ENCODE results near the gene PDE4D. TPM values are rescaled to one million over a fixed set of nuclear protein-coding genes. Genes with fewer than 3 reads are reported as not detected.

The PDE4D gene
- total RNA-seq, 2 experiments from 2014 or later = 164 to 175 TPM

DNA sequence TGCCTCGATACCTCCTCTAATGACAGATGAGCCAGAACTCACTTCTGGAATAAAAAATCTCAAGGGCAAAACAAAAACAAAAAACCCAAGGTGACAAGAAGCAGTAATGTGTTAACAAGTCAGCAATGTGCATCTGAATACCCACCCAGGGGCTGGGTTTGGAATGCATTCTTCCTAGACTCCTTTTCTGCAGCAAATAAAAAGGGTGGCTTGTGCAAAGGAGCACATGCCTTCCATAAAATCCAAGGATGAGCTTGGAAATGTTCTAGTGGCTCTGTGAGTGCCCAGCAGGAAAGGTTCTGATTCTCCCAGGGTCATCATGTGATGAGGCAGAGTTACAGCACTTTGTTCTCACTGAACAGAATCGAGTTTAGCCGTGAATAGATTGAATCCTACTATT lies 710.8 kb downstream of the PDE4D start:
- H3K9me3 ChIP-seq (ENCODE audit: control insufficient read depth in 1 of 2, insufficient read depth in 1 of 2, low read length in 2 of 2) = no peaks in the 10 kb centered on the region
- intact Hi-C loops (cut with DNase I, micrococcal nuclease) = no loop called here
- H3K27me3 Mint-ChIP-seq = no peaks in the 10 kb centered on the region
- no peak for DNase-seq
- TF ChIP-seq, protein P1, sequence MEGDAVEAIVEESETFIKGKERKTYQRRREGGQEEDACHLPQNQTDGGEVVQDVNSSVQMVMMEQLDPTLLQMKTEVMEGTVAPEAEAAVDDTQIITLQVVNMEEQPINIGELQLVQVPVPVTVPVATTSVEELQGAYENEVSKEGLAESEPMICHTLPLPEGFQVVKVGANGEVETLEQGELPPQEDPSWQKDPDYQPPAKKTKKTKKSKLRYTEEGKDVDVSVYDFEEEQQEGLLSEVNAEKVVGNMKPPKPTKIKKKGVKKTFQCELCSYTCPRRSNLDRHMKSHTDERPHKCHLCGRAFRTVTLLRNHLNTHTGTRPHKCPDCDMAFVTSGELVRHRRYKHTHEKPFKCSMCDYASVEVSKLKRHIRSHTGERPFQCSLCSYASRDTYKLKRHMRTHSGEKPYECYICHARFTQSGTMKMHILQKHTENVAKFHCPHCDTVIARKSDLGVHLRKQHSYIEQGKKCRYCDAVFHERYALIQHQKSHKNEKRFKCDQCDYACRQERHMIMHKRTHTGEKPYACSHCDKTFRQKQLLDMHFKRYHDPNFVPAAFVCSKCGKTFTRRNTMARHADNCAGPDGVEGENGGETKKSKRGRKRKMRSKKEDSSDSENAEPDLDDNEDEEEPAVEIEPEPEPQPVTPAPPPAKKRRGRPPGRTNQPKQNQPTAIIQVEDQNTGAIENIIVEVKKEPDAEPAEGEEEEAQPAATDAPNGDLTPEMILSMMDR (IDR thresholded peaks at IDR 0.05) = no peak
- ChIA-PET POLR2A (no interaction called here), CTCF (interaction anchor here (1.1 to 1.5 kb wide), 2 partner anchors 10 to 291 kb away, joined by 4 read pairs; no protein-coding TSS in a partner anchor)
- no peaks in the 10 kb centered on the region for H3K4me1 Mint-ChIP-seq (ENCODE audit: low read depth)
- H3K4me3 ChIP-seq (ENCODE audit: low read length) = no peak overlapping the region
- no peak overlapping the region for H3K27ac ChIP-seq (ENCODE audit: low read depth in 1 of 2, low read length in 2 of 2)
- no peak for ATAC-seq (ENCODE audit: poor library complexity)
- no peaks in the 10 kb centered on the region for H3K9me3 Mint-ChIP-seq
- H3K4me1 ChIP-seq (ENCODE audit: insufficient read depth, low read length) = no peaks in the 10 kb centered on the region
- no peaks in the 10 kb centered on the region for H3K27me3 ChIP-seq (ENCODE audit: control insufficient read depth in 1 of 2, insufficient read depth in 2 of 2, low read length in 2 of 2)
- H3K36me3 ChIP-seq (ENCODE audit: insufficient read depth, low read length) = no peaks in the 10 kb centered on the region
- no peak overlapping the region for H3K27ac Mint-ChIP-seq
- H3K36me3 Mint-ChIP-seq (ENCODE audit: low read depth) = no peaks in the 10 kb centered on the region
- H3K4me3 Mint-ChIP-seq = no peak overlapping the region

DNA sequence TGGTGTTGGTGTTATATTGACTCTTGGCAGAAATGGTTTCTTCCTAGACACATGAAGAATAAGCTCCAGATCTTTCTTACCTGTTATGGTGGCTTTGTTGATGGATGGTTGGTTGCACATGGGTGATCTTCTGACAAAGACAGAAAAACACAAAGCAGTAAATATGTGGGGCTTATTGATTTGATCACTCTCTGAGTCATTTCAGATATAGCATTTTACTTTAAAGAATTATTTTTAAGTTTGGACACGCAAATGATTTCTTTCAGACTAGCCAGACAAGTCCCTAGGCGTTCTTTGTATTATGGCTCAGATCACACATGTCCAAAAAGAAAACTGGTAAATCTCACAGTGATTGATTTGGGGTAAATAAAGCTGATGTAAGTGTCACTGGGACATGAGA lies 713.0 kb downstream of the PDE4D start:
- DNase-seq (no peak), ATAC-seq (ENCODE audit: poor library complexity) (no peak)
- intact Hi-C loops (cut with DNase I, micrococcal nuclease) = no loop called here
- Mint-ChIP-seq H3K36me3 (ENCODE audit: low read depth) (no peaks in the 10 kb centered on the region), H3K9me3 (no peaks in the 10 kb centered on the region), H3K27me3 (no peaks in the 10 kb centered on the region), H3K4me1 (ENCODE audit: low read depth) (no peaks in the 10 kb centered on the region), H3K27ac (no peak overlapping the region), H3K4me3 (no peak overlapping the region)
- Histone ChIP-seq H3K9me3 (ENCODE audit: control insufficient read depth in 1 of 2, insufficient read depth in 1 of 2, low read length in 2 of 2) (no peaks in the 10 kb centered on the region), H3K4me3 (ENCODE audit: low read length) (no peak overlapping the region), H3K27ac (ENCODE audit: low read depth in 1 of 2, low read length in 2 of 2) (no peak overlapping the region), H3K27me3 (ENCODE audit: control insufficient read depth in 1 of 2, insufficient read depth in 2 of 2, low read length in 2 of 2) (no peaks in the 10 kb centered on the region), H3K36me3 (ENCODE audit: insufficient read depth, low read length) (no peaks in the 10 kb centered on the region), H3K4me1 (ENCODE audit: insufficient read depth, low read length) (no peaks in the 10 kb centered on the region)
- POLR2A ChIA-PET = no interaction called here
- TF ChIP-seq, protein P1 (IDR thresholded peaks at IDR 0.05) = no peak
- CTCF ChIA-PET = interaction anchor here (1.3 to 1.4 kb wide), 2 partner anchors 56 to 294 kb away, joined by 3 to 4 read pairs; no protein-coding TSS in a partner anchor

DNA sequence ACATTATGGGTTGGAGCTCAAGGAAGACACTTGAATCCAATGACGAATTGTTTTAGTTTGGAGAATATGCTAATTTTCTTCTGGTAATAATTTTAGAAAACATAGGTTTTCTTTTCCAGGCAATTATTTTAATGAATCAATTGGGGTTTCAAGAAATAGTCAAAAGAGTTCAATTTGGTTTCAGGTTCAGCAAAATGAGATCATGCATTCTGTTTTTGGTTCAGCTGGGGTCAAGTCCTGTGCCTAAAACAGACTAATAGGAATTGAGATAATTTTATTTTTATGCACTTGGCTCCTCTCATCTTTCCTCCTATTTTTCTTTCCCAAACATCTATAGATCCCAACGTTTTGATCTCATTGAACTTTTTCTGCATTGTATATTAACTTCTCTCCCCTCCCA lies 713.8 kb downstream of the PDE4D start:
- H3K4me1 Mint-ChIP-seq (ENCODE audit: low read depth) = no peaks in the 10 kb centered on the region
- Histone ChIP-seq H3K36me3 (ENCODE audit: insufficient read depth, low read length) (no peaks in the 10 kb centered on the region), H3K4me3 (ENCODE audit: low read length) (no peak overlapping the region), H3K4me1 (ENCODE audit: insufficient read depth, low read length) (no peaks in the 10 kb centered on the region), H3K9me3 (ENCODE audit: control insufficient read depth in 1 of 2, insufficient read depth in 1 of 2, low read length in 2 of 2) (no peaks in the 10 kb centered on the region), H3K27ac (ENCODE audit: low read depth in 1 of 2, low read length in 2 of 2) (no peak overlapping the region), H3K27me3 (ENCODE audit: control insufficient read depth in 1 of 2, insufficient read depth in 2 of 2, low read length in 2 of 2) (no peaks in the 10 kb centered on the region)
- POLR2A ChIA-PET = no interaction called here
- CTCF ChIA-PET = interaction anchor here (0.9 to 1.4 kb wide), 2 partner anchors 9 to 293 kb away, joined by 3 to 4 read pairs; no protein-coding TSS in a partner anchor
- H3K27me3 Mint-ChIP-seq = no peaks in the 10 kb centered on the region
- H3K27ac Mint-ChIP-seq = no peak overlapping the region
- H3K36me3 Mint-ChIP-seq (ENCODE audit: low read depth) = no peaks in the 10 kb centered on the region
- no peaks in the 10 kb centered on the region for H3K9me3 Mint-ChIP-seq
- H3K4me3 Mint-ChIP-seq = no peak overlapping the region
- TF ChIP-seq, protein P1 (IDR thresholded peaks at IDR 0.05) = no peak
- intact Hi-C loops (cut with DNase I, micrococcal nuclease) = no loop called here
- DNase-seq (no peak), ATAC-seq (ENCODE audit: poor library complexity) (no peak)
